HUES64 (cell line): ENCODE data around the gene OR13J1.
"Not testable (repeated sequence)": the region's sequence is repeated elsewhere in the genome, so short reads cannot be mapped to it uniquely, and the experiment has no call there.

Source experiments
- H3K27ac ChIP-seq: 2 replicates; pipeline ENCODE4 v1.7.0; 2013; ENCODE audit warnings: low read depth, low read length, inconsistent platforms
- H3K27me3 ChIP-seq: 2 replicates; pipeline ENCODE4 v1.6.1; 2013; ENCODE audit warnings: mild to moderate bottlenecking, low read length; ENCODE audit not compliant: insufficient read depth
- H3K36me3 ChIP-seq: 2 replicates; pipeline ENCODE4 v1.6.1; 2013; ENCODE audit warnings: mild to moderate bottlenecking, low read length; ENCODE audit not compliant: insufficient read depth
- H3K4me1 ChIP-seq: 2 replicates; pipeline ENCODE4 v1.6.1; 2013; ENCODE audit warnings: mild to moderate bottlenecking, low read length, moderate library complexity; ENCODE audit not compliant: insufficient read depth
- H3K4me3 ChIP-seq: 2 replicates; pipeline ENCODE4 v1.5.1; 2013; ENCODE audit warnings: mild to moderate bottlenecking, low read length, moderate library complexity
- H3K9ac ChIP-seq: 2 replicates; pipeline ENCODE4 v1.6.1; 2013; ENCODE audit warnings: mild to moderate bottlenecking, low read depth, low read length
- H3K9me3 ChIP-seq: 2 replicates; pipeline ENCODE4 v1.6.1; 2013; ENCODE audit warnings: low read depth, low read length; ENCODE audit not compliant: insufficient read depth
- WGBS: fragments of 150-250, 120-280 bp; methylation state at CpG from one replicate; pipeline ENCODE4 v1.1.7; 2013; ENCODE audit warnings: missing lambda C conversion rate; 5-methylcytosine and 5-hydroxymethylcytosine counted together

Gene OR13J1

DNA sequence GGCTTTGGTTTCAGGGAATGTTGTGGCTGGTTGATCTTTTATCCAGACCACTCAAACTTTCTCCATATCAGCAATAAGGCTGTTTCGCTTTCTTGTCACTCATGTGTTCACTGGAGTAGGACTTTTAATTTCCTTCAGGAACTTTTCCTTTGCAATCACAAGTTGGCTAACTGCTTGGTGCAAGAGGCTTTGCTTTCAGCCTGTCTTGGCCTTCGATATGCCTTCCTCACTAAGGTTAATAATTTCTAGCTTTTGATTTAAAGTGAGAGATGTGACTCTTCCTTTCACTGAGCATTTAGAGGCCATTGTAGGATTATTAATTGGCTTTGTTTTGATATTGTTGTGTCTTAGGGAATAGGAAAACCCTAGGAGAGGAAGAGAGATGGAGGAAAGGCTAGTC is 28.8 kb upstream of the OR13J1 start:
- Histone ChIP-seq H3K36me3 (no peaks in the 10 kb centered on the region), H3K27me3 (peaks cover 3% of the 10 kb centered on the region; the same call in 1 of the 2 replicates), H3K4me3 (no peak overlapping the region), H3K4me1 (no peaks in the 10 kb centered on the region), H3K27ac (no peak overlapping the region), H3K9ac (no peak overlapping the region), H3K9me3 (no peaks in the 10 kb centered on the region)
- WGBS, result 85% methylated on average over 2 of the region's 2 CpGs

DNA sequence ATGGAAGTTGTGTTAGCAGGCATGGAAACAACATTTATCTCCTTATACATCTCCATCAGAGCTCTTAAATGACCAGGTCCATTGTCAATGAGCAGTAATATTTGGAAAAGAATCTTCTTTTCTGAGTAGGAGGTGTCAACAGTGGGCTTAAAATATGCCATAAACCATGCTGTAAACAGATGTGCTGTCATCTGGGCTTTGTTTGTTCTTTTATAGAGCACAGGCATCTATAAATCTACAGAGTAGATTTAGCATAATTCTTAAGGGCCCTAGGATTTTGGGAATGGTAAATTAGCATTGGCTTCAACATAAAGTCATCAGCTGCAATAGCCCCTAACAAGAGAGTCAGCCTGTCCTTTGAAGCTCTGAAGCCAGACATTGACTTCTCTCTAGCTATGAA is 28.1 kb upstream of the OR13J1 start:
- Histone ChIP-seq H3K36me3 (no peaks in the 10 kb centered on the region), H3K4me1 (no peaks in the 10 kb centered on the region), H3K27me3 (peaks cover 3% of the 10 kb centered on the region; the same call in 1 of the 2 replicates), H3K9ac (no peak overlapping the region), H3K4me3 (no peak overlapping the region), H3K9me3 (no peaks in the 10 kb centered on the region), H3K27ac (no peak overlapping the region)

DNA sequence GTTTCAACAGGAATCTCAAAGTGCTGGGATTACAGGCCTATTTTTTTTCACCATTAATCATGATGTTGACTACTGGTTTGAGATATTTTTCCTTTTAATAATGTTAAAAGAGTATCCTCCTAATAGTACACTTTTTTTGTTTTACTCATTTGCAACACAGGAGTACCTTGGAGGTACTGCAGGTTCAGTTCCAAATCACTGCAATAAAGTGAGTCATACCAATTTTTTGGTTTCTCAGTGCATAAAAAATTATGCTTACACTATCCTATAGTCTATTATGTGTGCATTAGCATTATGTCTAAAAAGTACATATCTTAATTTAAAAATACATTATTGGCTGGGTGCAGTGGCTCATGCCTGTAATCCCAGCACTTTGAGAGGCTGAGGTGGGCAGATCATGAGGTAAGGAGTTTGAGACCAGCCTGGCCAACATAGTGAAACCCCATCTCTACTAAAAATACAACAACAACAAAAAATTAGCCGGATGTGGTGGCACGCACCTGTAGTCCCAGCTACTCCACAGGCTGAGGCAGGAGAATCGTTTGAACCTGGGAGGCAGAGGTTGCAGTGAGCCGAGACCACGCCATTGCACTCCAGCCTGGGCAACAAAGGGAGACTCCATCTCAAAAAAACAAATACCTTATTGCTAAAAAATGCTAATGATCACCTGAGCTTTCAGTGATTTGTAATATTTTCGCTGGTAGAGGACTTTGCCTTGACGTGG is 27.3 kb upstream of the OR13J1 start:
- H3K4me1 ChIP-seq, H3K27me3 ChIP-seq, H3K9me3 ChIP-seq, H3K4me3 ChIP-seq, H3K36me3 ChIP-seq, H3K27ac ChIP-seq, H3K9ac ChIP-seq: not testable (repeated sequence)
- 86% methylated on average over 7 of the region's 7 CpGs for WGBS

DNA sequence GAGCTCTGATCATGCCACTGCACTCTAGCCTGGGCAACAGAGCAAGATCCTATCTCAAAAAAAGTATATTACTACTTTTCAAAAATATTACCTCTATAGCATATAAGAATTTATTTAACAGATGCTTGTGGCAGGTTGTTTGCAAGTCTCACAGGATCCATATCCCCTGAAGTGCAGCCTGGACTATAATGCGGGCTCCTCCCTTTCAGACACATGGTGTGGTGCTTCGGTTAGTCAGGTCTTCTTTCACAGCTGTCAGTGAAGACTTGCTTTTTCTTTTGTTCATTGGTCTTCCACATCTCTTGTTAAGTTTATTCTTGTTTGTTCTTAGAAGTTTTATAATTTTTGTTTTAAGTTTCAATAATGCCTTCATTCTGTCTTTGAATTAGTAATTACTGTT is 26.4 kb upstream of the OR13J1 start:
- Histone ChIP-seq H3K4me3 (no peak overlapping the region), H3K9me3 (no peaks in the 10 kb centered on the region), H3K9ac (no peak overlapping the region), H3K36me3 (no peaks in the 10 kb centered on the region), H3K27me3 (peaks cover 3% of the 10 kb centered on the region; the same call in 1 of the 2 replicates), H3K27ac (no peak overlapping the region), H3K4me1 (no peaks in the 10 kb centered on the region)
- WGBS, result 94% methylated on average over 2 of the region's 2 CpGs

DNA sequence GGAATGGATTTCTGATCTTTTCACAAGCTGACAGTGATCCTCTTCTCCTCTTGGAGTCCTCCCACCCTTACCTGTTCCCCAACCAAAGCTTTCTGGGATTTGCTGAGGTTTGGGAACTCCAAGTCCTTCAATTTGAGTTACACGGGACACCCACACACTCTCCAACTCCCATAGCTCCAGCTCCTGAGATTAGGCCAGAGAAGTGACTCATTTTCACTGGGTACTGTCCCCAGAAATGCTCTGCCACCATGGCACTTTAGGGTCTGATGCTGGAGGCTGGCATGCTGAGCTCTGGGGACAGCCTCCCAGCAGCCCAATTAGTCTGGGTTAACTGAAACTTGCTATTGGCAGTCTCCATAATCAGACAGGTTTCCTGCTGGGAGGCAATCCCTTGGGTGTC is 21.9 kb upstream of the OR13J1 start:
- 85% methylated on average over 1 of the region's 1 CpG for WGBS
- no peak overlapping the region for H3K9ac ChIP-seq
- H3K4me1 ChIP-seq, result no peaks in the 10 kb centered on the region
- no peaks in the 10 kb centered on the region for H3K27me3 ChIP-seq
- H3K4me3 ChIP-seq, result no peak overlapping the region
- no peaks in the 10 kb centered on the region for H3K36me3 ChIP-seq
- H3K9me3 ChIP-seq, result no peaks in the 10 kb centered on the region
- H3K27ac ChIP-seq, result no peak overlapping the region

DNA sequence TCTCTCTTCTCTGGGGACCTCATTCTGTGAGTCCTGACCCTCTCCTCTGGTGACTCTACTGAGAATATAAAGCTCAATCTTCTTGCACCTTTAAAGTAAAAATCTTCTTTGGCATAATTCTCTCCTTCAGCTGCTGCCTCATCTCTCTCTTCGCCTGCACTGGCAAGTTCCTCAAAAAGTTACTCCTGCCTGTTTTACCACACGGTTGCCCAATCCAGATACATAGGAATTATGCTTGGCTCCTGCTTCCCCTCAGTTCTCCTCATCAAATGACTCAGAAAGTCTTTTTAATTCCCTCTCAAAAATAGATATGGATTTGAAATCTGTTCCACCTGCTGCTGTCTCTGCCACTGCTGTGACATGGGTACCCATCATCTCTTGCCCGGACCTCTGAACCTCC is 21.4 kb upstream of the OR13J1 start:
- Histone ChIP-seq H3K9ac (no peak overlapping the region), H3K4me1 (no peaks in the 10 kb centered on the region), H3K36me3 (no peaks in the 10 kb centered on the region), H3K27ac (no peak overlapping the region), H3K4me3 (no peak overlapping the region), H3K27me3 (no peaks in the 10 kb centered on the region), H3K9me3 (no peaks in the 10 kb centered on the region)
- 90% methylated on average over 3 of the region's 3 CpGs for WGBS

DNA sequence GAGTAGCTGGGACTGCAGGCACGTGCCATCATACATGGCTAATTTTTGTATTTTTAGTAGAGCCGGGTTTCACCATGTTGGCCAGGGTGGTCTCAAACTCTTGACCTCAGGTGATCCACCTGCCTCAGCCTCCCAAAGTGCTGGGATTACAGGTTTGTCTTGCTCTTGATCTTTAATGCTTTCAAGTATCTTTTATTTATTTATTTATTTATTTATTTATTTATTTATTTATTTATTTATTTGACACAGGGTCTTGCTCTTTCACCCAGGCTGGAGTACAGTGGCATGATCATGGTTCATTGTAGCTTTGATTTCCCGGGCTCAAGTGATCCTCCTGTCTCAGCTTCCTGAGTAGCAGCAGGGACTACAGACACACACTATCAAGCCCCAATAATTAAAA is 14.7 kb upstream of the OR13J1 start:
- WGBS, result 94% methylated on average over 3 of the region's 3 CpGs
- H3K36me3 ChIP-seq, H3K27me3 ChIP-seq, H3K9ac ChIP-seq, H3K9me3 ChIP-seq, H3K4me1 ChIP-seq, H3K27ac ChIP-seq, H3K4me3 ChIP-seq: not testable (repeated sequence)

DNA sequence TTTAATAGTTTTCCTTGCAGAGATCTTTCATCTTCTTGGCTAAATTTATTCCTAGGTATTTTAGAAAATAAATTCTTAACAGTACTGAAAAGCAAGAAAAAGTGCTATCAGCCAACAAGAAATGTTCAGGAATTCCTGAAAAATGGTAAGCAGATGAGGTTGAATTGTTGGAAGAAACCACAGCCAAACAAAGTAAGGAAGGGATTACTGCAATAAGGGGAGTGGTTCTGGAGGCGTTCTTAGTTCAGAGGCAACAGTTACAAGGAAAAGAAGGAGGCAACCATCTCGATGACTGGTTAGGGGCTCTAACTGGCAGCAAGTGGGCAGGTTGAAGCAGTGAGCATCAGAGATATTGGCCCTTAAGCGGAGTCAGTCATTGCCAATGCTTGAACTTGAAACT is 12.8 kb upstream of the OR13J1 start:
- Histone ChIP-seq H3K9me3 (no peaks in the 10 kb centered on the region), H3K4me3 (no peak overlapping the region), H3K9ac (no peak overlapping the region), H3K36me3 (no peaks in the 10 kb centered on the region), H3K27me3 (no peaks in the 10 kb centered on the region), H3K27ac (no peak overlapping the region), H3K4me1 (no peaks in the 10 kb centered on the region)
- 70% methylated on average over 3 of the region's 3 CpGs for WGBS

DNA sequence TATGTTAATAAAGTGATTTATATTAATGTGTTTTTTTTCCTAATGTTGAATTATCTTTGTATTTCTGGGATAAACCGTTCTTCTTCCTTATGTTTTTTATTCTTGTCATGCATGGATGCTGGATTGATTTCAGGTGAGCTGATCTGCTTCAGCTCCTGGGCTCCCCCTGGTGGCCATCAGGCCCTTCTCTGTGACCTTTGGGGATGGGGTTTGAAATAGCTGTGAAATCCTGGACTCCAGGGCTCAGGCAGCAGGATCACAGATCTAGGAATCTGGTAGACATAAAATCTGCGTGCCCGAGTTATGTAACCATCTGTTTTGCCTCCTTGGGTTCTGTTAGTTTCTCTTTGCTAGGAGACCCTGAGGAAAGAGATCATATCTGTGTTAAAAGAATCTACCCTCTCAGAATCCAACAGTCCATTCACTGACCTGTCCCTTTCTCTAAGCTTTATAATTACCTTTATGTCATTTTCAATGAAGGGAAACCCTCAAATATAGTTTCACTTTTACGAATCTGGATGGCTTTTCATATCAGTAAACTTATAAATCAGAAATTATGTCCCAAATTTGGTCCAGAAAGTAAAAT is 12.2 kb upstream of the OR13J1 start:
- Histone ChIP-seq H3K9me3 (no peaks in the 10 kb centered on the region), H3K27ac (no peak overlapping the region), H3K9ac (no peak overlapping the region), H3K36me3 (no peaks in the 10 kb centered on the region), H3K4me3 (no peak overlapping the region), H3K4me1 (no peaks in the 10 kb centered on the region), H3K27me3 (no peaks in the 10 kb centered on the region)
- 8% methylated on average over 4 of the region's 4 CpGs for WGBS

DNA sequence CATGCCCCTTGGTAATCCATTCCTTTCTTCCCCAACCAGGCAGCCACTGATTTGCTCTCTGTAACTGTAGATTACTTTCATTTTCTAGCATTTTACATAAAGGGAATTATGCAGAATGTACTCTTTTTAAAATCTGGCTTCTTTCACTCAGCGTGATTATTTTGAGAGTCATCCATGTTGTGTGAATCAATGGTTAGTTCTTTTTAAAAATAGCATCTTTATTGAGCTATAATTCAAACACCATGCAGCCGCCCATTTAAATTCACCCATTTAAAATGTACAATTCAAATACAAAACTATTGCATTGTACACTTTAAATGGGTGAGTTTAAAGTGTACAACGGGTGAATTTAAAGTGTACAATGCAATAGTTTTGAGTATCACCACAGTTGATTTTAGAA is 2.3 kb upstream of the OR13J1 start:
- Histone ChIP-seq H3K4me1 (peaks cover 9% of the 10 kb centered on the region; the same call in 1 of the 2 replicates), H3K9me3 (peaks cover 15% of the 10 kb centered on the region; the same call in 1 of the 2 replicates), H3K36me3 (no peaks in the 10 kb centered on the region), H3K27me3 (no peaks in the 10 kb centered on the region), H3K4me3 (no peak overlapping the region), H3K9ac (no peak overlapping the region), H3K27ac (no peak overlapping the region)
- WGBS, result 86% methylated on average over 1 of the region's 3 CpGs

DNA sequence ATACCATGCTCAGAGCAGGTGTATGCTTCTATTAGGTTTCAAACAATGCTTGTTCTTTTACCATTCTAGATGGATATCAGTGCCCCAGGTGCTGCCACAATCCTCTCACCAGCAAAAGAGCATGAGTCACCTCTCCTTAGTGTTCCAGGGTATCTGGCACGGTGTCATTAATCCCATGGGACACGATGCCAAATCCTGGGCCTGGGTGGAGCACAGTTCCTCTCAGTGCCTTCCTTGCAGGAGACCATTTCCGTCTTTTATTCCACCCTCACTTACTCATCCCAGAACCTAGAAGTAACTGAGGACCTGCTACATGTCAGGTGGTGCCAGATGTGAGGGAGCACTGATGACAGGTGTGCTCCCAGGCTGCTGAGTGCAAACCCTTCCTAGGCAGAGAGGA is 1.3 kb upstream of the OR13J1 start:
- H3K27ac ChIP-seq, result no peak overlapping the region
- H3K4me3 ChIP-seq, result no peak overlapping the region
- no peak overlapping the region for H3K9ac ChIP-seq
- H3K36me3 ChIP-seq, result no peaks in the 10 kb centered on the region
- 77% methylated on average over 3 of the region's 3 CpGs for WGBS
- no peaks in the 10 kb centered on the region for H3K27me3 ChIP-seq
- H3K4me1 ChIP-seq, result peaks cover 9% of the 10 kb centered on the region; the same call in 1 of the 2 replicates
- peaks cover 10% of the 10 kb centered on the region; the same call in 1 of the 2 replicates for H3K9me3 ChIP-seq
